GM21737 (cell line): ENCODE measurements around the gene FGG.

ENCODE experiments used
- ATAC-seq: cut with Tn5 transposase; IDR thresholded peaks from one replicate; pipeline ENCODE4 v1.9.1; 2021; ENCODE audit warnings: mild to moderate bottlenecking, moderate library complexity; ENCODE audit not compliant: unreplicated experiment

Gene FGG

DNA sequence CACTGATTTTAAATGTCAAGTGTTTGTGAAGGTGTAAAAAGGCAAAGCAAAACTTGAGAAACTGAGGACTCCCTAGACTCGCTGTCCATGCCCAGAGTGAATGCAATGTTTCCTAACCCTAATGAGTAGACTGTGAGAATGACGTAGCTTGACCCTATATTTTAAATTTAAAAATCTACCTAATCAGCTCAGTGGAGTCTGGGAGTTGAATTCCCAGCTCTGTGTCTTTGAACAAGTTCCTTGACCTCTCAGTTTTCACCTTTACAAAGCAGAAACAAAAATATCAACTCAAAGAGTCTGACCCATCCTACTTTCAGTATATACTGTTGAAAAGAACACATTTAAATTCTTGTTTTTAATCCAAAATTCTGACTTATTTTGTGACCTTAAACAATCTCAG, 24.3 kb downstream of the FGG start:
- ATAC-seq = no peak

- ATAC-seq = no peak
Observed at GRCh38 chr4:154586296-154587033, 26.0 kb downstream of the FGG start.

- ATAC-seq = no peak
Observed at GRCh38 chr4:154585369-154586018, 27.0 kb downstream of the FGG start.

DNA sequence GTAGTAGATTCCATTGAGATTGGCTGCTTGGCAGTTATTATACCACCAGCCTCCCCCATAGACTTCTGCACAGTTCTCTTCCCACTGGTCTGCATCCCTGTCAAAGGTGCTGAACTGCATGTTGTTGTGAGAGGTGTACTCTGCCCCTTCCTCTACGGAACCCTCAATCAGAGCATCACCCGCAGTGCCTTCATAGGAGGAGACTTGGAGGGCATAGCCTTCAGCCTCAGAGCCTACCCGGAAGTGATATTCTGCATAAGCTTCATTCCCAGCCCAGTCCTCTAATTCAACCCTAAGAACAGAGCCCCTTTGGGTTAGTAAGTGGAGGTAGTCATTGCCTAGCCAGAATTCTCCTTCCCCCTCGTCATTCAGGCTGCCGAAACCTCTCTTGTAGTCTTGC, 28.2 kb downstream of the FGG start:
- no peak for ATAC-seq

- ATAC-seq = no peak
Observed at GRCh38 chr4:154583677-154584076, 28.8 kb downstream of the FGG start.

GRCh38 chr4:154583230-154583629, 29.2 kb downstream of the FGG start:
- no peak for ATAC-seq

GRCh38 chr4:154582723-154583122, 29.7 kb downstream of the FGG start:
- no peak for ATAC-seq

DNA sequence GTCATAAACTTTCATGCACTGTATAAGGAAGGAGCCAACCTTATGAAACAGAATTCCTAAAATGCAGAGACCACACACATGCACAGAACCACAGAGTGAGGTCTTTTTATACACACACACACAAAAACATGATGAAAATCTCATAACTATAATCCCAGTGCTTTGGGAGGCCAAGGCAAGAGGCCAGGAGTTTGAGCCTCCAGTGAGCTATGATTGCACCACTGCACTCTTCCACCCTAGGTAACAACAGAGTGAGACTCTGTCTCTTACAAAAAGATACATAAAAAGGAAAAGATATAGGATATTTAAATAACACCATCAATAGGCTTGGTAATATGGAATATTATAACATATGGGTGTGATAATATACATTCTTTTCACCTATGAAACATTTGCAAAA, 32.5 kb downstream of the FGG start:
- no peak for ATAC-seq

- no peak for ATAC-seq
Observed at GRCh38 chr4:154578919-154579318, 33.5 kb downstream of the FGG start.

- no peak for ATAC-seq
Observed at GRCh38 chr4:154577324-154577723, 35.1 kb downstream of the FGG start.

DNA sequence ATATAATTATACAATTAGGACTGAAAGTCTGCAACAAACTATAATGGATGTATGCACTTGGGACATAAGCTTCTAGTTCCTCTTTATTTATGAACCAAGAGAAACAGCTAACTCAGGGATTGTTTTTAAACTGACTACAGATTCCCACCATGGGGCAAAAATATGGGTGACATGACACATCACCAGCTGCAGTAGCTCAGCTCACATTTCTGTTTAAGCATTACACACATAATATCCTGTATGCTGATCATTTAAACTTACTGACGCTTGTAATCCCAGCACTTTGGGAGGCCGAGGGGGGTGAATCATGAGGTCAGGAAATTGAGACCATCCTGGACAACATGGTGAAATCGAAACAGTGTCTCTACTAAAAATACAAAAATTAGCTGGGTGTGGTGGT, 38.1 kb downstream of the FGG start:
- no peak for ATAC-seq

- ATAC-seq = no peak
Observed at GRCh38 chr4:154573190-154573870, 39.1 kb downstream of the FGG start.

DNA sequence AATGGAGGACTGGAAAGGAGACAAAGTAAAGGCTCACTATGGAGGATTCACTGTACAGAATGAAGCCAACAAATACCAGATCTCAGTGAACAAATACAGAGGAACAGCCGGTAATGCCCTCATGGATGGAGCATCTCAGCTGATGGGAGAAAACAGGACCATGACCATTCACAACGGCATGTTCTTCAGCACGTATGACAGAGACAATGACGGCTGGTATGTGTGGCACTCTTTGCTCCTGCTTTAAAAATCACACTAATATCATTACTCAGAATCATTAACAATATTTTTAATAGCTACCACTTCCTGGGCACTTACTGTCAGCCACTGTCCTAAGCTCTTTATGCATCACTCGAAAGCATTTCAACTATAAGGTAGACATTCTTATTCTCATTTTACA, 42.9 kb downstream of the FGG start:
- ATAC-seq = no peak

- ATAC-seq = no peak
Observed at GRCh38 chr4:154569028-154569427, 43.4 kb downstream of the FGG start.

- no peak for ATAC-seq
Observed at GRCh38 chr4:154566639-154567204, 45.7 kb downstream of the FGG start.

- ATAC-seq = no peak
Observed at GRCh38 chr4:154565704-154566103, 46.8 kb downstream of the FGG start.

DNA sequence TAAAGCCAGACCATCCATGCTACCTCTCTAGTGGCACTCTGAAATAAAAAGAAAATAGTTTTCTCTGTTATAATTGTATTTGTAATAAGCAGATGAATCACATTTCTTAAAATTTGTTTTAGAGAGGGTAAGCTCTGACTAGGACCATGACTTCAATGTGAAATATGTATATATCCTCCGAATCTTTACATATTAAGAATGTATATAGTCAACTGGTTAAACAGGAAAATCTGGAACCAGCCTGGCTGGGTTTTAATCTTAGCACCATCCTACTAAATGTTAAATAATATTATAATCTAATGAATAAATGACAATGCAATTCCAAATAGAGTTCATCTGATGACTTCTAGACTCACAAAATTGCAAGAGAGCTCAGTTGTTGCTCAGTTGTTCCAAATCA, 48.1 kb downstream of the FGG start:
- ATAC-seq = no peak

DNA sequence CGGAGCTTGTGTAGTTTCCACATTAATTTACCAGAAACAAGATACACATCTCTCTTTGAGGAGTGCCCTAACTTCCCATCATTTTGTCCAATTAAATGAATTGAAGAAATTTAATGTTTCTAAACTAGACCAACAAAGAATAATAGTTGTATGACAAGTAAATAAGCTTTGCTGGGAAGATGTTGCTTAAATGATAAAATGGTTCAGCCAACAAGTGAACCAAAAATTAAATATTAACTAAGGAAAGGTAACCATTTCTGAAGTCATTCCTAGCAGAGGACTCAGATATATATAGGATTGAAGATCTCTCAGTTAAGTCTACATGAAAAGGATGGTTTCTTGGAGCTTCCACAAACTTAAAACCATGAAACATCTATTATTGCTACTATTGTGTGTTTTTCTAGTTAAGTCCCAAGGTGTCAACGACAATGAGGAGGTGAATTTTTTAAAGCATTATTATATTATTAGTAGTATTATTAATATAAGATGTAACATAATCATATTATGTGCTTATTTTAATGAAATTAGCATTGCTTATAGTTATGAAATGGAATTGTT, 49.7 kb downstream of the FGG start, which contains the start of gene FGB:
Gene FGB, plus strand, starts transcription at position 315 of the 558 bp plus-strand sequence. Its CDS starts 8 bp downstream, at position 323.
- ATAC-seq = no peak

DNA sequence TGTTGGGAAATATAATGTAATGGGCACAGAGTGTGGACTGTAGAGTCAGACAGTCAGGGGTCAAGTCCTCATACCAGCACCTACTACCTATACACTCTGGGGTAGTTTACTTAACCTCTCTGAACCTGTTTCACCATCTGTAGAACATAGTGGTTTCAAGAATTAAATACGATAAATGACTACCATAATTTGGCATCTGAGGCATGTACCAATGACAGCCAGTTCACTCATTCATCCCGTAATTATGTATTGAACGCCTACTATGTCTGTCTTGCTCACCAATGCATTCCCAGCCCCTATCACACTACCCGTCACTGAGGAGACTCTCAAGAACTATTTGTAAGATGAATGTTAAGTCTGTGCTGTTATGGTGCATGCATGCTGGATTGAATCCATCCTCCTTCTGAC, 51.6 kb downstream of the FGG start:
- ATAC-seq = no peak

- ATAC-seq = no peak
Observed at GRCh38 chr4:154560419-154560801, 52.0 kb downstream of the FGG start.
